ENCODE results near the gene KLHL11.

The KLHL11 gene

DNA sequence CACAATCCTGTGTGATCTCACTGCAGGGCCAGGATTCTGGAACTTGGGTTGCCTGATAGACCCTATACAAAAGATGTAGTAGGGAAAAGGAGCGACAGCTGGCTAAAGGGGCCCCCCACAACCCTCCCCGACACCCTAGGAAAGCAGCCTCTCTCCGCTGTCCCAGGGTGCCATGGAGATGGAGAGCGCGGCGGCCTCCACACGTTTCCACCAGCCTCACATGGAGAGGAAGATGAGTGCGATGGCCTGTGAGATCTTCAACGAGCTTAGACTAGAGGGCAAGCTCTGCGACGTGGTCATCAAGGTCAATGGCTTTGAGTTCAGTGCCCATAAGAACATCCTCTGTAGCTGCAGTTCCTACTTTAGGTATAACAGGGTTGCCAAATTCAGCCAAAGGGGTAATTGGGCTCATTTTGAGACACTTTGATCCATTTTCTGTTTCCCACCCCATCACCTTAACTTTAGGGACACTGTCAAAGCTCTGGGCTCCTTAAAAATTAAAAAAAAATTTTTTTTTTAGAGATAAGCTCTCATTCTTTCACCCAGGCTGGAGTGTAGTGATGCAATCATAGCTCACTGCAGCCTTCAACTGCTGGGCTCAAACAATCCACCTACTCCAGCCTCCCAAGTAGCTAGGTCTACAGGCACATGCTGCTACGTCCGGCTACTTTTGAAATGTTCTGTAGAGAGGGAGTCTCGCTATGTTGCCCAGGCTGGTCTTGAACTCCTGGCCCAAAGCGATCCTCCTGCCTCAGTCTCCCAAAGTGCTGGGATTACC lies 27.3 kb downstream of the KLHL11 start, which contains the start of gene KLHL10:
TSS of gene KLHL10 (plus strand) at position 65 of the 778 bp plus-strand sequence. CDS start at position 173, 108 bp downstream.
- Histone ChIP-seq H3K36me3 (ENCODE audit: control insufficient read depth, low read length) (peaks cover 14% of the 10 kb centered on the region), H4K20me1 (ENCODE audit: control insufficient read depth, insufficient read depth, low read depth, low read length) (no peaks in the 10 kb centered on the region), H3K4me3 (ENCODE audit: low read length) (peak within 1 kb of the TSS; percentile 96), H3K79me2 (ENCODE audit: control insufficient read depth, low read length) (peaks cover 15% of the 10 kb centered on the region), H3K27me3 (ENCODE audit: control insufficient read depth, low read length) (no peaks in the 10 kb centered on the region), H3K9me2 (replicated peaks; ENCODE audit: control insufficient read depth, low read length) (no peaks in the 10 kb centered on the region), H3F3A (ENCODE audit: control insufficient read depth, insufficient read depth) (no peaks in the 10 kb centered on the region), H3K4me1 (ENCODE audit: control insufficient read depth, low read length) (peaks cover 17% of the 10 kb centered on the region), H3K27ac (ENCODE audit: low read depth, low read length) (no peak within 1 kb of the TSS), H3K4me2 (ENCODE audit: low read length) (peak within 1 kb of the TSS; percentile 87), H3K9me3 (ENCODE audit: control insufficient read depth, insufficient read depth, low read length) (no peaks in the 10 kb centered on the region)
- TF ChIP-seq EZH2phosphoT487 (IDR thresholded peaks at IDR 0.05; ENCODE audit: borderline replicate concordance, low read length), result no peak
- TF ChIP-seq, protein P1, sequence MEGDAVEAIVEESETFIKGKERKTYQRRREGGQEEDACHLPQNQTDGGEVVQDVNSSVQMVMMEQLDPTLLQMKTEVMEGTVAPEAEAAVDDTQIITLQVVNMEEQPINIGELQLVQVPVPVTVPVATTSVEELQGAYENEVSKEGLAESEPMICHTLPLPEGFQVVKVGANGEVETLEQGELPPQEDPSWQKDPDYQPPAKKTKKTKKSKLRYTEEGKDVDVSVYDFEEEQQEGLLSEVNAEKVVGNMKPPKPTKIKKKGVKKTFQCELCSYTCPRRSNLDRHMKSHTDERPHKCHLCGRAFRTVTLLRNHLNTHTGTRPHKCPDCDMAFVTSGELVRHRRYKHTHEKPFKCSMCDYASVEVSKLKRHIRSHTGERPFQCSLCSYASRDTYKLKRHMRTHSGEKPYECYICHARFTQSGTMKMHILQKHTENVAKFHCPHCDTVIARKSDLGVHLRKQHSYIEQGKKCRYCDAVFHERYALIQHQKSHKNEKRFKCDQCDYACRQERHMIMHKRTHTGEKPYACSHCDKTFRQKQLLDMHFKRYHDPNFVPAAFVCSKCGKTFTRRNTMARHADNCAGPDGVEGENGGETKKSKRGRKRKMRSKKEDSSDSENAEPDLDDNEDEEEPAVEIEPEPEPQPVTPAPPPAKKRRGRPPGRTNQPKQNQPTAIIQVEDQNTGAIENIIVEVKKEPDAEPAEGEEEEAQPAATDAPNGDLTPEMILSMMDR (IDR thresholded peaks at IDR 0.05; ENCODE audit: low read depth, low read length, poor library complexity, severe bottlenecking), result no peak

DNA sequence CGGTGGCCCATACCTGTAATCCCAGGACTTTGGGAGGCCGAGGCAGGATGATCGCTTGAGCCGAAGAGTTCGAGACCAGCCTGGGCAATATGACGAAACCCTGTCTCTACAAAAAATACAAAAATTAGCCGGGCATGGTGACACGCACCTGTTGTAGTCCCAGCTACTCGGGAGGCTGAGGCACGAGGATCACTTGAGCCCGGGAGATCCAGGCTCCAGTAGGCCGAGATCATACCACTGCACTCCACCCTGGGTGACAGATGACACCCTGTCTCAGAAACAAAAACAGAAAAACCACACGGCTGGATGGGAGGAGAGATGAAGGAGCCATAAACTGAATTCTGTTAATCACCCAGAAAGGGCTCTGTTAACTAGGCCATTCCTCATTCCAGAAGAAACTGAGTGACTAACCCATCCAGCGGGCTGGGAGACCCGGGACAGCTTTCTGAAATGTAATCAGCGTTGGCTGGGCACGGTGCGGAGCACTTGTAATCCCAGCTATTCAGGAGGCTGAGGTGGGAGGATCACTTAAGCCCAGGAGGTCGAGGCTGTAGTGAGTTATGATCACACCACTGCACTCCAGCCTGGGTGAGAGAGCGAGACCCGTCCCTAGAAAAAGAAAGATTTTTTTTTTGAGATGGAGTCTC lies 28.6 kb downstream of the KLHL11 start:
- Histone ChIP-seq H3K9me3 (ENCODE audit: control insufficient read depth, insufficient read depth, low read length) (no peaks in the 10 kb centered on the region), H3K4me2 (ENCODE audit: low read length) (peak overlapping the region; percentile 87), H3K9me2 (replicated peaks; ENCODE audit: control insufficient read depth, low read length) (no peaks in the 10 kb centered on the region), H3F3A (ENCODE audit: control insufficient read depth, insufficient read depth) (no peaks in the 10 kb centered on the region), H3K36me3 (ENCODE audit: control insufficient read depth, low read length) (peaks cover 22% of the 10 kb centered on the region), H3K79me2 (ENCODE audit: control insufficient read depth, low read length) (peaks cover 15% of the 10 kb centered on the region), H3K27me3 (ENCODE audit: control insufficient read depth, low read length) (no peaks in the 10 kb centered on the region), H3K27ac (ENCODE audit: low read depth, low read length) (no peak overlapping the region), H3K4me1 (ENCODE audit: control insufficient read depth, low read length) (peaks cover 17% of the 10 kb centered on the region), H4K20me1 (ENCODE audit: control insufficient read depth, insufficient read depth, low read depth, low read length) (no peaks in the 10 kb centered on the region), H3K4me3 (ENCODE audit: low read length) (peak overlapping the region; percentile 96)
- TF ChIP-seq, protein P1 (IDR thresholded peaks at IDR 0.05; ENCODE audit: low read depth, low read length, poor library complexity, severe bottlenecking), result no peak
- TF ChIP-seq EZH2phosphoT487 (IDR thresholded peaks at IDR 0.05; ENCODE audit: borderline replicate concordance, low read length), result no peak

DNA sequence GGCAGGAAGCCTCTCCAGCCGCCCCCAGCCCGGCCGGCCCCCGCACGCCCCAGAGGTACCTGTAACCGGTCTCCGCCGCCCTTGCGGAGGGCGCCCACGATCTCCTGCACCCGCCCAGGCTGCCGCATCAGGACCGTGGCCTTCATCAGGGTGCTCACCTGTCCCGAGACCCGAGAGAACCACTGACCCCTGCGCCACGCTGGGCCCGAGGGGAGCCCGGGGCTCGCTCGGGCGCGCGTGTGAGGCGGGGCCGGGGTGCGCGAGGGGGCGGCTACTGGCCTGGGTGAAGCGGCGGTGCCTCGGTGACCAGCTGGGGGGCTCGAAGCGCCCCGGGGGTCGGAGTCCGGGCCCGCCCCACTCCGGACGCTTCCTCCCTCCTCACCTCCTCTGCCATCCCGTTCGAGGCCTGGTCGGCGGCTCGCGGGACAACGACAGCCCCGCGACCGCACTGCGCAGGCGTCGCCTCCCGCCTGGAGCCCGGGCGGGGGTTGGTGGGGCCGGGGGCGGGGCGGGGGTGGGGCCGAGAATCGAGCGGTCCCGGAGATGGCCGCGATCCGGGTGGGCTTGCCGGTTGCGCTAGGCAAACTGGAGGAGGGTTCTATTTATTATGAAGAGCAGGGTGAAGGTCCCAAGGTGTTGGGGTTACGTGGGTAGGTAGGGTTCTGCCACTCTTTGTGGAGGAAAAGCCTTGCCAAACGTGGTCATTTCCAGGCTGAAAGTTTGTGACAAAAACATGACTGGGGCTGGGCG lies 29.2 kb downstream of the KLHL11 start, which contains the start of gene NT5C3B:
TSS of gene NT5C3B (minus strand) at position 433 of the 750 bp plus-strand sequence. CDS start at position 394, 39 bp downstream.
- H3K4me1 ChIP-seq (ENCODE audit: control insufficient read depth, low read length), result peaks cover 17% of the 10 kb centered on the region
- no peaks in the 10 kb centered on the region for H3F3A ChIP-seq (ENCODE audit: control insufficient read depth, insufficient read depth)
- H3K4me3 ChIP-seq (ENCODE audit: low read length), result peak within 1 kb of the TSS; percentile 96
- H4K20me1 ChIP-seq (ENCODE audit: control insufficient read depth, insufficient read depth, low read depth, low read length), result no peaks in the 10 kb centered on the region
- TF ChIP-seq EZH2phosphoT487 (IDR thresholded peaks at IDR 0.05; ENCODE audit: borderline replicate concordance, low read length), result no peak
- TF ChIP-seq, protein P1 (IDR thresholded peaks at IDR 0.05; ENCODE audit: low read depth, low read length, poor library complexity, severe bottlenecking), result no peak
- H3K9me3 ChIP-seq (ENCODE audit: control insufficient read depth, insufficient read depth, low read length), result no peaks in the 10 kb centered on the region
- no peaks in the 10 kb centered on the region for H3K9me2 ChIP-seq (replicated peaks; ENCODE audit: control insufficient read depth, low read length)
- no peaks in the 10 kb centered on the region for H3K27me3 ChIP-seq (ENCODE audit: control insufficient read depth, low read length)
- no peak within 1 kb of the TSS for H3K27ac ChIP-seq (ENCODE audit: low read depth, low read length)
- H3K4me2 ChIP-seq (ENCODE audit: low read length), result peak within 1 kb of the TSS; percentile 87
- peaks cover 15% of the 10 kb centered on the region for H3K79me2 ChIP-seq (ENCODE audit: control insufficient read depth, low read length)
- peaks cover 27% of the 10 kb centered on the region for H3K36me3 ChIP-seq (ENCODE audit: control insufficient read depth, low read length)
